NCI-H2196 (cell line): ENCODE results near the gene ZWILCH.
"Not testable (repeated sequence)": the region's sequence is repeated elsewhere in the genome, so short reads cannot be mapped to it uniquely, and the experiment has no call there.

Experiments
- DNase-seq: peaks from one replicate; lab custom pipeline; 2025; ENCODE audit not compliant: unreplicated experiment; lab: John Stamatoyannopoulos, UW

The ZWILCH gene

GRCh38 chr15:66486887-66487286 lies 18.2 kb upstream of the ZWILCH start:
- no peak for DNase-seq

GRCh38 chr15:66488525-66488924 lies 16.6 kb upstream of the ZWILCH start:
- no peak for DNase-seq

GRCh38 chr15:66489179-66489791 lies 15.8 kb upstream of the ZWILCH start:
- DNase-seq, result no peak

GRCh38 chr15:66491846-66492245 lies 13.3 kb upstream of the ZWILCH start:
- DNase-seq, result no peak

- DNase-seq, result no peak
Measured at GRCh38 chr15:66494262-66494661, 10.9 kb upstream of the ZWILCH start.

- DNase-seq, result no peak
Measured at GRCh38 chr15:66496951-66497501, 8.1 kb upstream of the ZWILCH start.

GRCh38 chr15:66497502-66498455 lies 7.3 kb upstream of the ZWILCH start, which contains the start of gene SNAPC5:
Gene SNAPC5 (minus strand): TSS chr15:66497762. CDS start chr15:66497731, 31 bp downstream.
- peak; percentile 85 for DNase-seq

- DNase-seq, result peak; percentile 8
Measured at GRCh38 chr15:66498501-66499386, 6.4 kb upstream of the ZWILCH start.

- DNase-seq, result not testable (repeated sequence)
Measured at GRCh38 chr15:66500346-66500745, 4.8 kb upstream of the ZWILCH start.

GRCh38 chr15:66502491-66502890 lies 2.6 kb upstream of the ZWILCH start:
- DNase-seq, result no peak

- not testable (repeated sequence) for DNase-seq
Measured at GRCh38 chr15:66503041-66503648, 2.0 kb upstream of the ZWILCH start.

GRCh38 chr15:66503780-66504562 lies 1.2 kb upstream of the ZWILCH start:
- DNase-seq, result no peak

GRCh38 chr15:66505430-66505811 lies 295 bp downstream of the ZWILCH start:
- DNase-seq, result no peak

GRCh38 chr15:66505818-66506217 lies 692 bp downstream of the ZWILCH start:
- no peak for DNase-seq

GRCh38 chr15:66508293-66508883 lies 3.3 kb downstream of the ZWILCH start:
- no peak for DNase-seq

- DNase-seq, result no peak
Measured at GRCh38 chr15:66514586-66514985, 9.5 kb downstream of the ZWILCH start.

- DNase-seq, result no peak
Measured at GRCh38 chr15:66515901-66516322, 10.8 kb downstream of the ZWILCH start.

GRCh38 chr15:66523926-66524325 lies 18.8 kb downstream of the ZWILCH start:
- DNase-seq, result no peak

GRCh38 chr15:66524838-66525237 lies 19.7 kb downstream of the ZWILCH start:
- DNase-seq, result no peak
